D341Med (cell line): ENCODE results near the gene POC5.

ENCODE experiments used
- DNase-seq: peaks from one replicate; pipeline ENCODE4 v3.0.0; 2012; ENCODE audit warnings: low spot score

The POC5 gene

DNA sequence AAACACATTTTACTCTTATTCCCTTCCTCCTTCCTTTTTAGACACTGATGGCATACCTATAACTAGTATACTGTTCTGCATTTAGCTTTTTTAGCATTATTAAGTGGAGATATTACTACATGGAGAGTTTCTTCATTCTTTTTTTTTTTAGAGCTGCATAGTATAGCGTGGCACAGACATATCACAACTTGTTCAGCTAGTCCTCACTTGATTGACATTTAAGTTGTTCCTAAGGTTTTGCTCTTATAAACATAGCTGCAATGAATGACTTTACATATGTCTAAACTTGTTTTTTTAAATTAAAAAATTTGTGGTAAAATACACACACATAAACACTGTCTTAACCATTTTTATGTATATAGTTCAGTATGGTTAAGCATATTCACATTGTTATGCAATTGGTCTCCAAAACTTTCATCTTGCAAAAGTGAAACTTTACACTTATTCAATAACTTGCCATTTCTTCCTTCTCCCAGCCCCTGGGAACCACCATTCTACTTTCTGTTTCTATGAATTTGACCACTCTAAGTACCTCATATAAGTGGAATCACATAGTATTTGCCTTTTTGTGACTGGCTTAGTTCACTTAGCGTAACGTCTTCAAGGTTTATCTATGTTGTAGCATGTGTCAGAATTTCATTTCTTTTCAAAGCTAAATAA is 57.3 kb downstream of the POC5 start:
- DNase-seq: no peak

GRCh38 chr5:75656311-75657003 is 60.8 kb downstream of the POC5 start:
- no peak for DNase-seq

GRCh38 chr5:75654693-75655295 is 62.4 kb downstream of the POC5 start:
- DNase-seq: no peak

DNA sequence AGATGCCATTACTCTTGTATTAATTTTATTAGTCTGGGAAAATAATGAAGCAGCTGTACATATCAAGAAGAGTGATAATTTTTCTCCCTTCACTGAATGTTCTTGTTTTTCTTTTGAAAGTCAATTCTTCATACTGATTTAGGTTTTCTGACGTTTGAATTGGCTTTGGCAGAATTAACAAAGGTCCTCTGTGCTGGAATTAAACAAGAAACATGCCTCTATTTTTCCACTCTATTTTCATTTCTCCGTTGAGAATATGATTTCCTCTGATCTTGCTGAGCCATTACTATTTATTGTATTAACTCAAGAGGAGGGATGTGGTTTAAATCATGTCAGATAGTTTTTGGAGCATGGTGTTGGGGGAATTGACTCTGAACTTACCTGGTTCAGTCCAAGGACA is 63.7 kb downstream of the POC5 start:
- DNase-seq: no peak

DNA sequence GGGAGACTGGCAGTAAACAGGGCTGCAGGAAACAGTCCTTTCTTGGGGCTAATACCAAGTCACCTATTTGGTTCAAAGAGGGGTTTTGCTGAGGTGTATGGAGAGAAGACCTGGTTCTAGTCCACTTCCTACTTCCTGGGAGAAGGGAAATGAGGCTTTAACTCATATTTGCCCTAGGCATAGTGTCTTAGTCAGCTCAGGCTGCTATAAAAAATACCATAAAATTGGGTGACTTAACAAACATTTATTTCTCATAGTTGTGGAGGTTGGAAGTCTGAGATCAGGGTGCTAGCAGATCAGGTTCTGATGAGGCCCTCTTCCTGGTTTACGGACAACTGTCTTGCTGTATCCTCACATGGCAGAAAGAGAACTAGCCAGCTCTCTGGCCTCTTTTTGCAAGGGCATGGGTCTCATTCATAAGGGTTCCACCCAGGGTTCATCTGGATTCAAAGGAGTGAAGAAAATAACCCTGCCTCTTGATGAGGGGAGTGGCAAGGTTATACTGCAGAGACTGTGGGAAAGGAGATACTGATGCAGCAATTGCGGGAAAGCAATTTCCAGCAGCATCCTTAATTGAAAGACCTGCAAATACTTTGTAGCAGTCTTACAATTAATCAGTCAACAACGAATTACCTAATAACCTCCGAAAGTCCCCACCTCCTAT is 65.5 kb downstream of the POC5 start:
- no peak for DNase-seq

- no peak for DNase-seq
Measured at GRCh38 chr5:75648712-75649111, 68.5 kb downstream of the POC5 start.

DNA sequence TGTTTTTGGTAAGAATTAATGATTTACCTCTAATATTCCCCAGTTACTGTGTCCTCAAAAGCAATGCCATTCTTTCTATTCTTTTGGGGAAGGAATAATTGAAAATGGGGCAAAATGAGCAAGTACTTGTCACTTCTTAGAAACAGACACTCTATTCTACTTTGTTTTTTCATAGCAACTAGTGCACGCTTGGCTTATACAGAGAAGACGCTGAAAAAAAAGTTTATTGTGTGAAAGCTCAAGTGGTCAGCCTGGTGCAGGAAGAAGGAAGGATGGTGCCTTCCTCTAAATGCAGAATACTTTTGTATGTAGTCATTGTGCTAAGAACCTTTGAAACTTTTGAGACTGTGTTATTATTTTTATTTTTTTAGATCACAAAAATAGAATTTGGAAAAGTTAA is 76.4 kb downstream of the POC5 start:
- no peak for DNase-seq

- no peak for DNase-seq
Measured at GRCh38 chr5:75640395-75640794, 76.8 kb downstream of the POC5 start.

GRCh38 chr5:75639535-75640311 is 77.5 kb downstream of the POC5 start:
- DNase-seq: no peak

DNA sequence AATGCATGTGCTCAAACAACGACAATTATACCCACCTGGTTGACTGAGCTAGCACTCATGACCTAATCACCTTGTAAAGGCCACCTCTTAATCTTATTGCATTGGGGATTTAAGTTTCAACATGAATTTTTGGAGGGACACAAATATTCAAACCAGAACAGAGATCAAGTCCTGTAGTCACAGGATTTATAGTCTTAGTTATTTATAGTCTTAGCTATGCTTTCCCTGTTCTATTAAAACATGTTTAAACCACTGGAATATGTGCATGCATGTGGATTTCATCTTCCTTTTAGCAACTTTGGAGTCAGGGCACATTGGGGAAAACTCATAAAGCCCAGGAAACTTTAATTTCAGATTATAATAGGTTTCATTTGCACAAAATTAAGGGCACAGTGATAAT is 79.3 kb downstream of the POC5 start:
- no peak for DNase-seq

DNA sequence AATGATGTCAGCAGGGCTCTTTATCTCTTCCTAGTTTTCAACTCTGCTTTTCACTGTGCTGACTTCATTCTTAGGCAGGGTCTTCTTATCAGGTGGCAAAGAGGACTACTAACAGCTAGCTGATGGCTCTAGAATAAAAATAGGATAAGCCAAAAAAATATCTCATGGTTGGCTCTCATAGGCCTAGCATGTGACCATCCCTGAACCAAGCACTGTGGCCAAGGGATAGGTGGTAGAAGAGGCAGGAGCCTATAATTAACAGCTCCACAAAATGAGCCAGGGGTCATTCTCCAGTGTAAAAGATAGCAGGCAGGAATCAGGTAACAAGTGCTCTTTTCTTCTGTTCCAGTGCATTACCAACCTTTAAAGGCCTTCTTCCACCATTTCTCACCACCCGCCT is 84.9 kb downstream of the POC5 start:
- DNase-seq: no peak

DNA sequence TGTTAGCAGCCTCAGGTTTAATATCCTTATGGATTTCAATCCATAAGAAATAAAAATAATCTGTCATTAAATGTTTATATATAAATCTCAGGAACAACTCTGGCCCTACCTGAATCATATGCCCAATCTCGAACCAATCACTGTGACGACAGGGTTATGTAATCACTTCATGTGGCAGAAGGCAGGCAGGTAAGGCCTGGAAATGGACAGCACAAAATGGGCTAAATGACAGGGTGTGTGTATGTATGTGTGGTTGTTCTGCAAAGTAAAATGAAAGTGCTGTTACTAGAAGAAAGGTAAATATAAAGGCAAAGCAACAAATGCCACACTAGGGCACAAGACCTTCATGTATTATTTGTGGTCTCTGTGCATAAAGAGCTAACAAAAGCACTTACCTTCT is 86.4 kb downstream of the POC5 start:
- no peak for DNase-seq

GRCh38 chr5:75627801-75628200 is 89.4 kb downstream of the POC5 start:
- DNase-seq: no peak

- DNase-seq: no peak
Measured at GRCh38 chr5:75626959-75627358, 90.3 kb downstream of the POC5 start.
